Activated gamma-delta T cell treated with anti-CD3 and anti-CD28 coated beads, Interleukin-2, amount 50 U/mL, for 16 hours (primary cell): ENCODE data around the gene NHLRC1.
A peak's percentile ranks its signal among the peaks of the same experiment; 100 is the strongest.
"Not testable (repeated sequence)": the region's sequence is repeated elsewhere in the genome, so short reads cannot be mapped to it uniquely, and the experiment has no call there.

ENCODE experiments used
- DNase-seq: peaks from one replicate; pipeline ENCODE4 v3.0.0-alpha.2; 2020; ENCODE audit warnings: low read depth

Gene NHLRC1

GRCh38 chr6:18122128-18123093 is at the start of gene NHLRC1:
NHLRC1 (minus strand) TSS chr6:18122677; CDS start chr6:18122606, 71 bp downstream.
- peak; percentile 55 for DNase-seq

GRCh38 chr6:18171871-18172270 is 49.4 kb upstream of the NHLRC1 start:
- no peak for DNase-seq

- no peak for DNase-seq
These were observed 45.8 kb upstream of the NHLRC1 start for GRCh38 chr6:18168264-18168663.

GRCh38 chr6:18166312-18167036 is 44.0 kb upstream of the NHLRC1 start:
- no peak for DNase-seq

- DNase-seq = no peak
These were observed 43.3 kb upstream of the NHLRC1 start for GRCh38 chr6:18165751-18166150.

GRCh38 chr6:18162401-18162800 is 39.9 kb upstream of the NHLRC1 start:
- DNase-seq = no peak

GRCh38 chr6:18161431-18161830 is 39.0 kb upstream of the NHLRC1 start:
- DNase-seq = no peak

GRCh38 chr6:18160911-18161310 is 38.4 kb upstream of the NHLRC1 start:
- DNase-seq = no peak

GRCh38 chr6:18155864-18156421 is 33.5 kb upstream of the NHLRC1 start:
- DNase-seq = peak; percentile 22

- peak; percentile 98 for DNase-seq
These were observed 32.8 kb upstream of the NHLRC1 start, which contains the start of gene KDM1B for GRCh38 chr6:18155150-18155863. KDM1B (plus strand) TSS chr6:18155422; CDS start chr6:18159896, 4,474 bp downstream.

- no peak for DNase-seq
These were observed 32.2 kb upstream of the NHLRC1 start, which contains the start of gene TPMT for GRCh38 chr6:18154507-18155149. TPMT (minus strand) TSS chr6:18155077; CDS start chr6:18149127, 5,950 bp downstream.

GRCh38 chr6:18153311-18153703 is 30.8 kb upstream of the NHLRC1 start:
- no peak for DNase-seq

GRCh38 chr6:18151801-18152200 is 29.3 kb upstream of the NHLRC1 start:
- no peak for DNase-seq

- DNase-seq = not testable (repeated sequence)
These were observed 28.9 kb upstream of the NHLRC1 start for GRCh38 chr6:18151391-18151790.

GRCh38 chr6:18148304-18149025 is 26.0 kb upstream of the NHLRC1 start:
- DNase-seq = no peak

- no peak for DNase-seq
These were observed 25.1 kb upstream of the NHLRC1 start for GRCh38 chr6:18147616-18148015.

- DNase-seq = no peak
These were observed 24.7 kb upstream of the NHLRC1 start for GRCh38 chr6:18147160-18147559.

GRCh38 chr6:18142591-18142861 is 20.0 kb upstream of the NHLRC1 start:
- DNase-seq = no peak

GRCh38 chr6:18141805-18142590 is 19.5 kb upstream of the NHLRC1 start:
- no peak for DNase-seq
